A549 (cell line): ENCODE data around the gene OR6X1.

Experiments used
- EHMT2 ChIP-seq: fragments of 200-600 bp; sonication (generic); IDR thresholded peaks from 2 replicates; pipeline ENCODE4 v1.6.1; 2016; ENCODE audit warnings: antibody characterized with exemption, low read depth, mild to moderate bottlenecking, moderate library complexity
- JUN ChIP-seq, 2 experiments: fragments of >200 bp; sonication (Bioruptor Twin); formaldehyde crosslinking; IDR thresholded peaks; 2 replicates in 1 of 2; 3 replicates in 1 of 2; pipeline ENCODE4 v1.6.1; 2016 to 2017
- MYC ChIP-seq: IDR thresholded peaks from 2 replicates; pipeline ENCODE4 v1.6.1; 2012; ENCODE audit warnings: mild to moderate bottlenecking, inconsistent platforms, low read length, improper control_type of control experiment, borderline replicate concordance
- NR3C1 ChIP-seq: fragments of >200 bp; sonication (Bioruptor Twin); formaldehyde crosslinking; IDR thresholded peaks from 3 replicates; pipeline ENCODE4 v1.6.1; 2017
- POLR2A ChIP-seq: IDR thresholded peaks from 2 replicates; pipeline ENCODE4 v1.6.1; 2012; ENCODE audit warnings: mild to moderate bottlenecking, low read length
- POLR2AphosphoS2 ChIP-seq: conservative IDR thresholded peaks from 2 replicates; pipeline ENCODE4 v1.6.1; 2012; ENCODE audit warnings: low read length, improper control_type of control experiment, inconsistent platforms
- TF ChIP-seq, protein P1 (sequence below): fragments of 250-450 bp; sonication (Bioruptor Pico); IDR thresholded peaks from 2 replicates; pipeline ENCODE4 v1.5.0; 2021; ENCODE audit warnings: mild to moderate bottlenecking, moderate library complexity, borderline replicate concordance
- TF ChIP-seq, protein P2 (sequence below): fragments of >200 bp; sonication (Bioruptor Twin); formaldehyde crosslinking; IDR thresholded peaks from 3 replicates; pipeline ENCODE4 v1.5.1; 2016

DNA sequence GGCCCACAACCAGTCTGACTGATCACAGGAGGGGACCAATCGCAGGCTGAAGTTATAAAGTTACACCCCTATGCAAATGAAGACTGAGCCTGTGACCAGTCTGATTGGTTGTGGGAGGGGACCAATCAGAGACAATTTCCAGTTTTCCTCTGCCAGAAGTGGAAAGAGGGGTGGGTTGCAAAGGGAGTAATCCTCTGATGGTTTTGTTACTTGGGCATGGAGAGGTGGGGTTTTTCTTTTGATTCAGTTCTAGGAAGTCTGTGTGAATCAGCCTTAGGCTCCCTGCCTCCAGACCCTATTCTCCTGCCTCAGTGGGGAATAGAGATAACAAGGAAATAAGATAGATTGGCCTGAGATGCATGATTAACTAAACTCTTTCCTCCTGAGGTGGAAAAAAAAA, 41.9 kb upstream of the OR6X1 start:
- TF ChIP-seq, protein P1, sequence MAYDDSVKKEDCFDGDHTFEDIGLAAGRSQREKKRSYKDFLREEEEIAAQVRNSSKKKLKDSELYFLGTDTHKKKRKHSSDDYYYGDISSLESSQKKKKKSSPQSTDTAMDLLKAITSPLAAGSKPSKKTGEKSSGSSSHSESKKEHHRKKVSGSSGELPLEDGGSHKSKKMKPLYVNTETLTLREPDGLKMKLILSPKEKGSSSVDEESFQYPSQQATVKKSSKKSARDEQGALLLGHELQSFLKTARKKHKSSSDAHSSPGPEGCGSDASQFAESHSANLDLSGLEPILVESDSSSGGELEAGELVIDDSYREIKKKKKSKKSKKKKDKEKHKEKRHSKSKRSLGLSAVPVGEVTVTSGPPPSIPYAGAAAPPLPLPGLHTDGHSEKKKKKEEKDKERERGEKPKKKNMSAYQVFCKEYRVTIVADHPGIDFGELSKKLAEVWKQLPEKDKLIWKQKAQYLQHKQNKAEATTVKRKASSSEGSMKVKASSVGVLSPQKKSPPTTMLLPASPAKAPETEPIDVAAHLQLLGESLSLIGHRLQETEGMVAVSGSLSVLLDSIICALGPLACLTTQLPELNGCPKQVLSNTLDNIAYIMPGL (CRISPR knock-in tag): no peak
- TF ChIP-seq, protein P2, sequence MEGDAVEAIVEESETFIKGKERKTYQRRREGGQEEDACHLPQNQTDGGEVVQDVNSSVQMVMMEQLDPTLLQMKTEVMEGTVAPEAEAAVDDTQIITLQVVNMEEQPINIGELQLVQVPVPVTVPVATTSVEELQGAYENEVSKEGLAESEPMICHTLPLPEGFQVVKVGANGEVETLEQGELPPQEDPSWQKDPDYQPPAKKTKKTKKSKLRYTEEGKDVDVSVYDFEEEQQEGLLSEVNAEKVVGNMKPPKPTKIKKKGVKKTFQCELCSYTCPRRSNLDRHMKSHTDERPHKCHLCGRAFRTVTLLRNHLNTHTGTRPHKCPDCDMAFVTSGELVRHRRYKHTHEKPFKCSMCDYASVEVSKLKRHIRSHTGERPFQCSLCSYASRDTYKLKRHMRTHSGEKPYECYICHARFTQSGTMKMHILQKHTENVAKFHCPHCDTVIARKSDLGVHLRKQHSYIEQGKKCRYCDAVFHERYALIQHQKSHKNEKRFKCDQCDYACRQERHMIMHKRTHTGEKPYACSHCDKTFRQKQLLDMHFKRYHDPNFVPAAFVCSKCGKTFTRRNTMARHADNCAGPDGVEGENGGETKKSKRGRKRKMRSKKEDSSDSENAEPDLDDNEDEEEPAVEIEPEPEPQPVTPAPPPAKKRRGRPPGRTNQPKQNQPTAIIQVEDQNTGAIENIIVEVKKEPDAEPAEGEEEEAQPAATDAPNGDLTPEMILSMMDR: no peak
- TF ChIP-seq POLR2A (no peak), MYC (no peak), NR3C1 (no peak), POLR2AphosphoS2 (no peak), JUN (IDR thresholded peaks at IDR 0.05) (no peak), EHMT2 (no peak)
